ENCODE measurements around the gene OR4C12. TPM values are rescaled to one million over a fixed set of nuclear protein-coding genes. Genes with fewer than 3 reads are reported as not detected.
"Not testable (repeated sequence)": the region's sequence is repeated elsewhere in the genome, so short reads cannot be mapped to it uniquely, and the experiment has no call there.

OR4C12 gene
- total RNA-seq (not detected), polyA plus RNA-seq (not detected), total RNA-seq (not detected)

- H3K9me3 Mint-ChIP-seq: peaks cover 2 to 24% (median 9%) of the 10 kb centered on the region in 11 donors
- CTCF ChIA-PET; H3K27me3 Mint-ChIP-seq; H3K27me3 ChIP-seq (ENCODE audit: control insufficient read depth in 2 of 2, insufficient read depth in 2 of 2, low read length in 2 of 2); POLR2A ChIA-PET; H3K36me3 ChIP-seq (ENCODE audit: control insufficient read depth in 2 of 3, insufficient read depth in 3 of 3, low read length in 3 of 3); H3K36me3 Mint-ChIP-seq; H3K27ac ChIP-seq (ENCODE audit: low read depth, low read length); H3K9me3 ChIP-seq (ENCODE audit: control insufficient read depth in 2 of 3, low read length in 3 of 3); H3K27ac Mint-ChIP-seq; H3K4me1 ChIP-seq (ENCODE audit: control insufficient read depth in 2 of 2, insufficient read depth in 2 of 2, low read length in 2 of 2); H3K4me1 Mint-ChIP-seq; ATAC-seq; intact Hi-C loops (cut with micrococcal nuclease); H3K4me3 ChIP-seq (ENCODE audit: low read length); DNase-seq; H3K4me3 Mint-ChIP-seq: not testable (repeated sequence)
These were observed at the start of gene OR4C12 for GRCh38 chr11:49982435-49982834. OR4C12 (minus strand) TSS chr11:49982535; CDS start chr11:49982501, 34 bp downstream.

DNA sequence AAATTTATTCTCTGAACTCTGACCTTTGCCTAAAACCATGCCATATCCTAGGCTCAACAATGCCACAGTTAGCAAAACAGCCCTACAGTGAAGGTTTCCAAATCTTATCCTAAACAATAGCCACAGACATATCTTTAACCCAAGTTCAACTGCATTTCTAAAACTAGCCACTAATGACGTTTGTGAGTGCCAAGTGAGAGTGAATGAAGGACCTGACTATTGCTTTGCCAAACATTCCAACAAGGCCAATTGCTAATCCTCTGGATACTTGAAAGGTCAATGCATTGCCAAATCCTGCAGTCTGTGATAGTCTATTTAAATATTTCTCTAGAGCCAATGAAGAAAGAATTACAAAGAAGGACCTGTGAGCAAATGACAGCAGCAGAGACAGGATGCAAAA lies 47.9 kb upstream of the OR4C12 start:
- DNase-seq (no peak), ATAC-seq (no peak)
- POLR2A ChIA-PET: no interaction called here
- no peaks in the 10 kb centered on the region for H3K27me3 ChIP-seq (ENCODE audit: control insufficient read depth in 2 of 2, insufficient read depth in 2 of 2, low read length in 2 of 2)
- peaks cover 0 to 3% (median 0%) of the 10 kb centered on the region in 3 experiments for H3K9me3 ChIP-seq (ENCODE audit: control insufficient read depth in 2 of 3, low read length in 3 of 3)
- H3K27me3 Mint-ChIP-seq: no peaks in the 10 kb centered on the region
- no peak overlapping the region for H3K27ac ChIP-seq (ENCODE audit: low read depth, low read length)
- H3K4me1 Mint-ChIP-seq: no peaks in the 10 kb centered on the region
- no peaks in the 10 kb centered on the region for H3K4me1 ChIP-seq (ENCODE audit: control insufficient read depth in 2 of 2, insufficient read depth in 2 of 2, low read length in 2 of 2)
- H3K36me3 ChIP-seq (ENCODE audit: control insufficient read depth in 2 of 3, insufficient read depth in 3 of 3, low read length in 3 of 3): no peaks in the 10 kb centered on the region
- intact Hi-C loops (cut with micrococcal nuclease): no loop called here
- H3K4me3 ChIP-seq (ENCODE audit: low read length): no peak overlapping the region
- H3K9me3 Mint-ChIP-seq: peaks cover 5 to 49% (median 14%) of the 10 kb centered on the region in 11 donors
- H3K27ac Mint-ChIP-seq: no peak overlapping the region
- H3K36me3 Mint-ChIP-seq: peaks cover 0 to 5% (median 0%) of the 10 kb centered on the region in 5 donors
- CTCF ChIA-PET: no interaction called here
- H3K4me3 Mint-ChIP-seq: no peak overlapping the region

DNA sequence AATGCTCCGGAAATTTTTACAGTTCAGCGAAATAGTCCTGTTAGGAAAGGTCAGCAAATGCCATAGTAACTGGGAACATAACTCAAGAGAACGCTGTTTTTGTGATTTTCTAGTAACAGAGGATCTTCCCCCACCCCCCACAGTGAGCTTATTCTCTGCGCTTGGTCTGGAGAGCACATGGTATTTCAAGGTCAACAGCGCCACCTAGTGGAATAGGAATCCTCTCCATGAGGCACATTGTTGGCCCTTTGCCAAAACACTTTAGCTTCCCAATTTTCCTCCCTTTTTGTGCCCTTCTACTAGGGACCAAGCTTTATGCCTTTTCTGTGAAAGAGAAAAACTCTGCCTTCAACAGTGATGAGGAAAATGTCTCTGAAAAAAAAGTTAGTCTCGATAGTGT lies 13.2 kb upstream of the OR4C12 start:
- peak in 3 of 9 donors; percentile 0 to 1 (median 1) for DNase-seq

GRCh38 chr11:49973439-49973838 lies 8.9 kb downstream of the OR4C12 start:
- CTCF ChIA-PET; POLR2A ChIA-PET; H3K27me3 Mint-ChIP-seq; H3K36me3 ChIP-seq (ENCODE audit: control insufficient read depth in 2 of 3, insufficient read depth in 3 of 3, low read length in 3 of 3); intact Hi-C loops (cut with micrococcal nuclease); H3K27me3 ChIP-seq (ENCODE audit: control insufficient read depth in 2 of 2, insufficient read depth in 2 of 2, low read length in 2 of 2); H3K27ac ChIP-seq (ENCODE audit: low read depth, low read length); DNase-seq; H3K36me3 Mint-ChIP-seq; H3K4me3 Mint-ChIP-seq; H3K4me1 Mint-ChIP-seq; H3K4me3 ChIP-seq (ENCODE audit: low read length); H3K27ac Mint-ChIP-seq; ATAC-seq; H3K4me1 ChIP-seq (ENCODE audit: control insufficient read depth in 2 of 2, insufficient read depth in 2 of 2, low read length in 2 of 2); H3K9me3 ChIP-seq (ENCODE audit: control insufficient read depth in 2 of 3, low read length in 3 of 3): not testable (repeated sequence)
- H3K9me3 Mint-ChIP-seq: peaks cover 3 to 29% (median 9%) of the 10 kb centered on the region in 11 donors

More for the DNA sequence above, 13.2 kb upstream of the OR4C12 start:
- Mint-ChIP-seq H3K36me3 (peaks cover 0 to 7% (median 0%) of the 10 kb centered on the region in 5 donors), H3K4me3 (no peak overlapping the region), H3K9me3 (peaks cover 0 to 43% (median 11%) of the 10 kb centered on the region in 11 donors), H3K27me3 (no peaks in the 10 kb centered on the region), H3K27ac (no peak overlapping the region), H3K4me1 (no peaks in the 10 kb centered on the region)
- Histone ChIP-seq H3K36me3 (ENCODE audit: control insufficient read depth in 2 of 3, insufficient read depth in 3 of 3, low read length in 3 of 3) (no peaks in the 10 kb centered on the region), H3K4me3 (ENCODE audit: low read length) (no peak overlapping the region), H3K9me3 (ENCODE audit: control insufficient read depth in 2 of 3, low read length in 3 of 3) (peaks cover 0 to 6% (median 0%) of the 10 kb centered on the region in 3 experiments), H3K27ac (ENCODE audit: low read depth, low read length) (no peak overlapping the region), H3K4me1 (ENCODE audit: control insufficient read depth in 2 of 2, insufficient read depth in 2 of 2, low read length in 2 of 2) (no peaks in the 10 kb centered on the region), H3K27me3 (ENCODE audit: control insufficient read depth in 2 of 2, insufficient read depth in 2 of 2, low read length in 2 of 2) (no peaks in the 10 kb centered on the region)
- ChIA-PET POLR2A (no interaction called here), CTCF (no interaction called here)
- intact Hi-C loops (cut with micrococcal nuclease): loop anchor here in 1 of 2 donors (5.0 to 10.0 kb wide), 2 partner anchors 1688 to 1821 kb away; partner anchors contain the start of gene OR4S1
- no peak for ATAC-seq

DNA sequence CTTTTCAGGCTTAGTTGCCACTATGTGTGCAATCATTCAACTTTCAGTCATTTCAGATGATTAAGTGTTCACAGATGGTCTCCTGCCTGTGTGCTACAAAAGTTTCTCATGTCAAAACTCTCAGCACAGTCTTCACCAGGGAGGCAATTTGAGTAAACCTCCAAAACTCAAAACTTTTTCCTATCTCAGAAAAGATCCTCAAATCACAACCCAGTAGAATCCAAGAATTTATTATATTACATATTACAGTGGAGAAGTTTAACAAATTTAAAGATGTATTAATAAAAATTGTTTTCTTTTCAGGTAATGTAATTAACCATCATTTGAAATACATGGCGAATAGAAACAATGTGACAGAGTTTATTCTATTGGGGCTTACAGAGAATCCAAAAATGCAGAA lies 30.2 kb downstream of the OR4C12 start, which contains the start of gene OR4C13:
OR4C13 (plus strand) TSS at position 301 of the 400 bp plus-strand sequence; CDS start at position 333, 32 bp downstream.
- H3K27ac ChIP-seq (ENCODE audit: low read depth, low read length): no peak within 1 kb of the TSS
- H3K4me1 Mint-ChIP-seq: no peaks in the 10 kb centered on the region
- H3K27ac Mint-ChIP-seq: no peak within 1 kb of the TSS
- H3K9me3 Mint-ChIP-seq: peaks cover 0 to 20% (median 7%) of the 10 kb centered on the region in 11 donors
- H3K27me3 ChIP-seq (ENCODE audit: control insufficient read depth in 2 of 2, insufficient read depth in 2 of 2, low read length in 2 of 2): no peaks in the 10 kb centered on the region
- POLR2A ChIA-PET: no interaction called here
- no peaks in the 10 kb centered on the region for H3K36me3 ChIP-seq (ENCODE audit: control insufficient read depth in 2 of 3, insufficient read depth in 3 of 3, low read length in 3 of 3)
- no peaks in the 10 kb centered on the region for H3K27me3 Mint-ChIP-seq
- ATAC-seq (no peak), DNase-seq (no peak)
- CTCF ChIA-PET: no interaction called here
- H3K4me3 ChIP-seq (ENCODE audit: low read length): no peak within 1 kb of the TSS
- H3K4me3 Mint-ChIP-seq: no peak within 1 kb of the TSS
- no peaks in the 10 kb centered on the region for H3K4me1 ChIP-seq (ENCODE audit: control insufficient read depth in 2 of 2, insufficient read depth in 2 of 2, low read length in 2 of 2)
- no peaks in the 10 kb centered on the region for H3K36me3 Mint-ChIP-seq
- intact Hi-C loops (cut with micrococcal nuclease): no loop called here
- no peaks in the 10 kb centered on the region for H3K9me3 ChIP-seq (ENCODE audit: control insufficient read depth in 2 of 3, low read length in 3 of 3)

- H3K27ac Mint-ChIP-seq; H3K4me3 ChIP-seq (ENCODE audit: low read length); DNase-seq; H3K36me3 Mint-ChIP-seq; H3K36me3 ChIP-seq (ENCODE audit: control insufficient read depth in 2 of 3, insufficient read depth in 3 of 3, low read length in 3 of 3); H3K27ac ChIP-seq (ENCODE audit: low read depth, low read length); H3K4me3 Mint-ChIP-seq; POLR2A ChIA-PET; H3K4me1 ChIP-seq (ENCODE audit: control insufficient read depth in 2 of 2, insufficient read depth in 2 of 2, low read length in 2 of 2); intact Hi-C loops (cut with micrococcal nuclease); H3K27me3 ChIP-seq (ENCODE audit: control insufficient read depth in 2 of 2, insufficient read depth in 2 of 2, low read length in 2 of 2); H3K4me1 Mint-ChIP-seq; ATAC-seq; H3K27me3 Mint-ChIP-seq; CTCF ChIA-PET; H3K9me3 ChIP-seq (ENCODE audit: control insufficient read depth in 2 of 3, low read length in 3 of 3): not testable (repeated sequence)
- peaks cover under 1 to 31% (median 7%) of the 10 kb centered on the region in 11 donors for H3K9me3 Mint-ChIP-seq
These were observed 33.6 kb downstream of the OR4C12 start for GRCh38 chr11:49948701-49949100.

Measured in naive thymus-derived CD4-positive, alpha-beta T cell (primary cell).